ENCODE measurements around the gene GRID1.

GRCh38 chr10:86200867-86201266 is 165.7 kb downstream of the GRID1 start:
- TF ChIP-seq GATA3 (IDR thresholded peaks at IDR 0.05; ENCODE audit: low read depth, low read length) (no peak), GATA2 (IDR thresholded peaks at IDR 0.05; ENCODE audit: low read depth, low read length) (no peak)

Data from SH-SY5Y (cell line).